ENCODE measurements around the gene RALA. TPM values are rescaled to one million over a fixed set of nuclear protein-coding genes. Genes with fewer than 3 reads are reported as not detected.

Gene RALA
- total and polyA plus RNA-seq, 10 donors, result 10.0 to 26.6 (median 19.7) TPM

DNA sequence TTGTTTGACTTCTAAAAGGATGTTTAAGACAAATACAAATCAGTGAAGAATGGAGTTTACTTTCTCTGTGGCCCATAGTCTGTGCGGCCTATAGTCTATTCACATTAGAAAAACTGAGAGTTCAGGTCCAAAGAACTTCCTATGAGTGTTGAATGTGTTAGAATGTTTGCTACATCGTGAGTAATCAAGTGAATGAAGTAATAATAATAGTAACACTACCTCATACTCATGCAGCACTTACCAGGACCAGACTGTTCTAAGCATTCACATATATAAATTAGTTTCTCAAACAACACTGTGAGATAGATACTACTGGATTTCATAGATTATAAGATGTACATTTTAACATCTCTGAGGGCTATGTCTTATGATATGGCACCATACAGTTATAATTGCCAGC is 70.4 kb downstream of the RALA start:
- no peak for DNase-seq
- TF ChIP-seq POLR2AphosphoS5 (IDR thresholded peaks at IDR 0.05), result no peak
- no peak for TF ChIP-seq POLR2A (IDR thresholded peaks at IDR 0.05)
- TF ChIP-seq, protein P1, sequence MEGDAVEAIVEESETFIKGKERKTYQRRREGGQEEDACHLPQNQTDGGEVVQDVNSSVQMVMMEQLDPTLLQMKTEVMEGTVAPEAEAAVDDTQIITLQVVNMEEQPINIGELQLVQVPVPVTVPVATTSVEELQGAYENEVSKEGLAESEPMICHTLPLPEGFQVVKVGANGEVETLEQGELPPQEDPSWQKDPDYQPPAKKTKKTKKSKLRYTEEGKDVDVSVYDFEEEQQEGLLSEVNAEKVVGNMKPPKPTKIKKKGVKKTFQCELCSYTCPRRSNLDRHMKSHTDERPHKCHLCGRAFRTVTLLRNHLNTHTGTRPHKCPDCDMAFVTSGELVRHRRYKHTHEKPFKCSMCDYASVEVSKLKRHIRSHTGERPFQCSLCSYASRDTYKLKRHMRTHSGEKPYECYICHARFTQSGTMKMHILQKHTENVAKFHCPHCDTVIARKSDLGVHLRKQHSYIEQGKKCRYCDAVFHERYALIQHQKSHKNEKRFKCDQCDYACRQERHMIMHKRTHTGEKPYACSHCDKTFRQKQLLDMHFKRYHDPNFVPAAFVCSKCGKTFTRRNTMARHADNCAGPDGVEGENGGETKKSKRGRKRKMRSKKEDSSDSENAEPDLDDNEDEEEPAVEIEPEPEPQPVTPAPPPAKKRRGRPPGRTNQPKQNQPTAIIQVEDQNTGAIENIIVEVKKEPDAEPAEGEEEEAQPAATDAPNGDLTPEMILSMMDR (IDR thresholded peaks at IDR 0.05 in 8 of 11, conservative IDR thresholded peaks at IDR 0.05 in 3 of 11), result no peak
- intact Hi-C loops (cut with DNase I; ENCODE audit: low total_unique reads), result no loop called here
- H3K27ac ChIP-seq, result no peak overlapping the region
- no peak overlapping the region for H3K4me3 ChIP-seq
- H3K27me3 ChIP-seq (replicated peaks in 1 of 7), result no peaks in the 10 kb centered on the region
- 85 to 93% (median 90%) methylated on average over 2 of the region's 2 CpGs for WGBS, 5 donors
- H3K36me3 ChIP-seq, result peaks cover 0 to 88% (median 35%) of the 10 kb centered on the region in 6 donors
- no peaks in the 10 kb centered on the region for H3K4me1 ChIP-seq
- H3K9me3 ChIP-seq, result peaks cover 0 to 8% (median 2%) of the 10 kb centered on the region in 8 donors

DNA sequence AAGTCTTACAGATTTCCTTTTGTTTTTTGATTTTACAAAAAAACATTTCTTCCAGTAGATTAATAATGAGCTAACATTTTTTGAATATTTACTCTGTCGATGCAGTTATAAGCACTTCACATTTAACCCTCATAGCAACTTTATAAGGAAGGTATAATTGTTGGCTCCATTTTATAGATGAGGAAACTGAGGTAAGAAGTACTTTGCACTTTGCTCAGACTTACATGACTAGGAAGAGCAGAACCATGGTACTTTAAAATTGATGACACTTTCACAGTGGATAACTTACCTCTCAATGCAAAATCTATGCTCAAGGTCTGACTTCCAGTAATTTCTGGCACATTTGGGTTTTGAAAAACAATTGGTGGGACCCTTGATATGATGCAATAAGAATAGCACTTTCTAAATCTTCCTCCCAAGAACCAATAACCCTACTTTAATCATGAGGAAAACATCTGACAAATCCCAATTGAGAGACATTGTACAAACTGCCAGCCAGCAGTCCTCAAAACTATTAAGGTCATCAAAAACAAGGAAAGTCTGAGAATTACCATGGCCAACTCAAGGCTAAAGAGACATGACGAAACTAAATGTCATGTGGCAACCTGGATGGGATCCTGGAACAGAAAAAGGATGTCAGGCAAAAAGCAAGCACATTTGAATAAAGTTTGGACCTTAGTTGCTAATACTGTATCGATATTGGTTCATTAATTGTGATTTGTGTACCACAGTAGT is 72.6 kb downstream of the RALA start:
- no peak for DNase-seq
- H3K36me3 ChIP-seq, result peaks cover 0 to 87% (median 35%) of the 10 kb centered on the region in 6 donors
- peaks cover 0 to 7% (median 0%) of the 10 kb centered on the region in 6 donors for H3K4me1 ChIP-seq
- no peak overlapping the region for H3K27ac ChIP-seq
- intact Hi-C loops (cut with DNase I; ENCODE audit: low total_unique reads), result no loop called here
- 70 to 94% (median 89%) methylated on average over 3 of the region's 3 CpGs for WGBS, 5 donors
- TF ChIP-seq, protein P1 (IDR thresholded peaks at IDR 0.05 in 8 of 11, conservative IDR thresholded peaks at IDR 0.05 in 3 of 11), result no peak
- TF ChIP-seq POLR2AphosphoS5 (IDR thresholded peaks at IDR 0.05), result no peak
- no peak for TF ChIP-seq POLR2A (IDR thresholded peaks at IDR 0.05)
- H3K9me3 ChIP-seq, result peaks cover 0 to 8% (median 2%) of the 10 kb centered on the region in 8 donors
- no peak overlapping the region for H3K4me3 ChIP-seq
- H3K27me3 ChIP-seq (replicated peaks in 1 of 7), result no peaks in the 10 kb centered on the region

DNA sequence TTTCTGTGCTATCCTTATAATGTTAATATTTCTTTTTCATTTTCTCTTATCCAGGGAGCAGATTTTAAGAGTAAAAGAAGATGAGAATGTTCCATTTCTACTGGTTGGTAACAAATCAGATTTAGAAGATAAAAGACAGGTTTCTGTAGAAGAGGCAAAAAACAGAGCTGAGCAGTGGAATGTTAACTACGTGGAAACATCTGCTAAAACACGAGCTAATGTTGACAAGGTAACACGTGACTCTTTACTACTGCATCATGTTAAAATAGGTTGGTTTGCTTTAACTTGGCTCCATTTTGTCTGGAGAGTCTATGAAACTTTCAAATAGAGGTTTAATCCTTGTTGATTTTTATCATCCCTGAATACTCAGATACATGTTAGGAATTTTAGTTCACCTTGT is 73.3 kb downstream of the RALA start:
- H3K27ac ChIP-seq, result no peak overlapping the region
- H3K36me3 ChIP-seq, result peaks cover 0 to 87% (median 33%) of the 10 kb centered on the region in 6 donors
- H3K4me3 ChIP-seq, result no peak overlapping the region
- H3K4me1 ChIP-seq, result peaks cover 0 to 8% (median 0%) of the 10 kb centered on the region in 6 donors
- TF ChIP-seq POLR2AphosphoS5 (IDR thresholded peaks at IDR 0.05) (no peak), POLR2A (IDR thresholded peaks at IDR 0.05) (no peak)
- TF ChIP-seq, protein P1 (IDR thresholded peaks at IDR 0.05 in 8 of 11, conservative IDR thresholded peaks at IDR 0.05 in 3 of 11), result no peak
- intact Hi-C loops (cut with DNase I; ENCODE audit: low total_unique reads), result no loop called here
- DNase-seq, result no peak
- WGBS, 5 donors, result 77 to 89% (median 87%) methylated on average over 3 of the region's 3 CpGs
- H3K27me3 ChIP-seq (replicated peaks in 1 of 7), result no peaks in the 10 kb centered on the region
- peaks cover 0 to 8% (median 2%) of the 10 kb centered on the region in 8 donors for H3K9me3 ChIP-seq

DNA sequence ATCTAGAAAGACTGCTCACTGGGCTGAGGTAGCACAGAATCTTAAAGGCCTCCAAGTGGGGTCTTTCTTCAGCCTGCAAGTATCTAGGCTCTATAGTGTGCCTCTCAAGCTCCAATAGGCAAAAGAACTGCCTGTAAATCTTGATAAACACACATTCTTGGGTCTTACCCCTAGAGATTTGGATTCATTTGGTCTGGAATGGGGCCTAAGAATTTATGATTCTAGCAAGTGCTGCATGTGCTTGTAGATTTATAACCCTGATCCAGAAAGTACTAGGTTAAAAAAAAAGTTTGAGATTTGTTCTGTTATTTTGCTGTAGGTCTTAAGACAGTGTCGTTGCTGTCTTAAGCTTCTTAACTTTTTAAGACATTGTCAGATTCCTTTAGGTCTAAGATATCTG is 74.1 kb downstream of the RALA start:
- intact Hi-C loops (cut with DNase I; ENCODE audit: low total_unique reads), result no loop called here

More for the DNA sequence above, 74.1 kb downstream of the RALA start:
- WGBS, 5 donors, result 84 to 100% (median 92%) methylated on average over 1 of the region's 1 CpG
- no peak for TF ChIP-seq POLR2AphosphoS5 (IDR thresholded peaks at IDR 0.05)
- no peak for TF ChIP-seq POLR2A (IDR thresholded peaks at IDR 0.05)
- TF ChIP-seq, protein P1 (IDR thresholded peaks at IDR 0.05 in 8 of 11, conservative IDR thresholded peaks at IDR 0.05 in 3 of 11), result no peak
- Histone ChIP-seq H3K4me1 (peaks cover 0 to 8% (median 0%) of the 10 kb centered on the region in 6 donors), H3K27ac (no peak overlapping the region), H3K27me3 (replicated peaks in 1 of 7) (no peaks in the 10 kb centered on the region), H3K4me3 (no peak overlapping the region), H3K9me3 (peaks cover 0 to 7% (median 2%) of the 10 kb centered on the region in 8 donors), H3K36me3 (peaks cover 0 to 87% (median 28%) of the 10 kb centered on the region in 6 donors)
- DNase-seq, result no peak
